NCI-H524 treated with DMSO at 0.1 percent for 48 hours (cell line): ENCODE measurements around the gene RPS19.
"Not testable (repeated sequence)": the region's sequence is repeated elsewhere in the genome, so short reads cannot be mapped to it uniquely, and the experiment has no call there.

ENCODE experiments used
- DNase-seq: peaks from one replicate; lab custom pipeline; 2025; lab: John Stamatoyannopoulos, UW

Gene RPS19

DNA sequence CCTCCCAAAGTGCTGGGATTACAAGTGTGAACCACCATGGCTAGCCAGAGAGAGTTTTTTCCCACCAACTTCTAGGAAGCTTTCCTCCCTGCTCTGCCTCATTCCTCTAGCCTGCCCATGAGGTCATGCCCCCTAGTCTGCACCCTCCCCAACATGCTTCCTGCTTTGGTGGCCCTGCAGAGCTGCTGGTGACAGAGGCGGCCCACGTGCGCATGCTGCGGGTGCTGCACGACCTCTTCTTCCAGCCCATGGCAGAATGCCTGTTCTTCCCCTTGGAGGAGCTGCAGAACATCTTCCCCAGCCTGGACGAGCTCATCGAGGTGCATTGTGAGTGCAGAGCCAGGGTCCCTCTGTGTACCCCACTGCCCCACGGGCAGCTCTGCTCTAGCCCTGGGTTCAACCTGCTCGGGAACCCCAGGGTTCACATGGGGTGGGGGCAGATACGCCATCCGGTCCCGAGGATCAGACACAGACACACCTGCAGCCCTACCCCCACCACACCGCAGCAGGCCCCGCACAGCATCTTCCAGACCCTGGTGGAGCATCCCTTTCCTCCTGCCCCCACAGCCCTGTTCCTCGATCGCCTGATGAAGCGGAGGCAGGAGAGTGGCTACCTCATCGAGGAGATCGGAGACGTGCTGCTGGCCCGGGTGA is 41.8 kb downstream of the RPS19 start:
- no peak for DNase-seq

DNA sequence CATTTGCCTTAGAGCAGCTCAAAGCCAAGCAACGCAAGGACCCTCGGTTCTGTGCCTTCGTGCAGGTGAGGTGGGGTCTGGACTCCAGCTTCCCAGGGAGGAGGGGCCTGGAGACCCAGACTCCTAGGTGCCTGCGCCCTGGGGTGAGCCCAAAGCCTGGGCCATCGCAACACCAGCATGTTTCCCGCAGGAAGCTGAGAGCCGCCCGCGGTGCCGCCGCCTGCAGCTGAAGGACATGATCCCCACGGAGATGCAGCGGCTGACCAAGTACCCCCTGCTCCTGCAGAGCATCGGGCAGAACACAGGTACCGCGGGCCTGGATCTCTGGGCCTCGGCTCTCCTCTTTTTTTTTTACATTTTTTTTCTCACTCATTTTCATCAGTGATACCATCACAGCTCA is 42.5 kb downstream of the RPS19 start:
- DNase-seq, result no peak

DNA sequence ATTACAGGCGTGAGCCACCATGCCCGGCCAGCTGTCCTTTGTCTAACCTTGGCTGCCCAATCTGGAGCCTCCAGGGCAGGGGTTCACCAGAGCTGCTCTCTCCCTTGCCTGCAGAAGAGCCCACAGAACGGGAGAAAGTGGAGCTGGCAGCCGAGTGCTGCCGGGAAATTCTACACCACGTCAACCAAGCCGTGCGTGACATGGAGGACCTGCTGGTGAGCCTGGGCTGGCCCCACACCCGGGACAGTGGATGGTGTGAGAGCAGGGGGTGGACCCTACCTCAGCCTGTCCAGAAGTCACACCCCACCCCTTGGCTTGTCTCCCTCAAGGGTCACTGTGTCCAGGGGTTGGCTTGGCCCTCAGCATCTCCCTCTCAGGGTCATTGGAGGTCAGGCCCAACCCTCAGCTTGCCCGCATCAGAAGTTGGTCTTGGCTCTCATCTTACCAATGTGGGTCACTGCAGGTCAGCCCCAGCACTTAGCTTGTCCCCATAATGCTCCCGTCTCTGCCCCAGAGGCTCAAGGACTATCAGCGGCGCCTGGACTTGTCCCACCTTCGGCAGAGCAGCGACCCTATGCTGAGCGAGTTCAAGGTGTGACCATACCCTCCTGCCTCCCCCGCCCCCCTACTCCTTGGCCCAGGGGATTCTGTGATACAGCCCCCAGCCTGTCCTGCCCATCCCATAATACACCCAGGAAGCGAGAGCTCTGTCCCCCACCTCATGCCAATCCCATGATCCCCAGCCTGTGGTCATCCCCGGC is 43.3 kb downstream of the RPS19 start:
- no peak for DNase-seq

DNA sequence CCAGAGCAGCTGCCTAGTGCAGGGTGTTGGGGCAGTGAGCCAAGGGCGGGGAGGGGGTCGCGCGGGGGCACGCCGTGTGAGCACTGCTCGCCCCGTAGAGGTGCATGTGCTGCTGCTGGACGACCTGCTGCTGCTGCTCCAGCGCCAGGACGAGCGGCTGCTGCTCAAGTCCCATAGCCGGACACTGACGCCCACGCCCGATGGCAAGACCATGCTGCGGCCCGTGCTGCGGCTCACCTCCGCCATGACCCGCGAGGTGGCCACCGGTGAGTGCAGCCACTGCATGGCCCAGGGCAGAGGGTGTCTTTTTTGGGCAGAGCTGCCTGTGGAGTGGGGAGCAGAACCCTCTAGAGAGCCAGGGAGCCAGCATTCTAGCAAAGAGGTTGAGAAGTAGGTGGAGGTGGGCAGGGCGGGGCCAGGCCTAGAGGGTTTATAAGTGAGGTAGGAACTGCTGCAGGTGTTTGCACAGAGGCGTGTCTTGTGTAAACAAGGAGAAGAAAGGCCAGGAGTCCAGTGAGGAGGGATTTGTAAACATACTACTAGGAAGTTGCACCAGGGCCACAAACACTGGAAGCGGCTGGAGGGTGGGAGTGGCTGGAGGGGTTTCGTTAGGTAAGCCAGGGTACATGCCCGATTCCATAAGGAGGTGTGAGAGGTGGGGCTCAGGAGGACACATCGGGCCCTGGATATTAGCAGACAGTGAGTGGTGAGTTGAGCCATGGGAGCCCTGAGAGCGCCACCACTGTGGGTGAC is 44.2 kb downstream of the RPS19 start:
- no peak for DNase-seq

DNA sequence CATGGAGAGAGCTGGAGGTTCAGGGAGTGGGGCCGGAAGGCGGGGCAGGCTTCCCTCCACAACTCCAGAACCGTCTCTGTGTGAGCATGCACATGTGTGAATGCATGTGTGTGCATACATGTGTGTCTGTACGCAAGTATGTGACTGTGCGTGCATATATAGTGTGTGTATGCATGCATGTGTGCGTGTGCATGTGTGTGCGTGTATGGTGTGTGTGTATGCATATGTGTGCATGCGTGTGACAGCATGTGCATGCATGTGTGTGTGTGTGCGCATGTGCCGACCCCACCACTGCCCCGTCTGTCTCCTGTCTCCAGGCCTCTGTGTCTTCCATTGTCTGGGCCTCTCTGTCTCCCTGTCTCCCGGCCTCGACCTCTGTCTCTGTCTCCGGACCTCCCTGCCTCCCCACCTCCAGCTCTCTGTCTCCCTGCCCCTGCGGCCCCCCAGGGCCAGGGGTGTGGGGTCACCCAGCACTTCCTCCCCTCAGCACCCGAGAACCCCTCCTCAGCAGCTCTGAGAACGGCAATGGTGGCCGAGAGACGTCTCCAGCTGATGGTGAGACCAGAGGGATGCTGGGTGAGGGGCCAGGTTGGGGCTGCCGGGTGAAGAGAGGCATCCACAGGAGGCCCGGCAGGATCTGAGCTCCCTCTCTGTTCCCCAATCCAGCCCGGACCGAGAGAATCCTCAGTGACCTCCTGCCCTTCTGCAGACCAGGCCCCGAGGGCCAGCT is 45.4 kb downstream of the RPS19 start:
- no peak for DNase-seq

- no peak for DNase-seq
Measured at GRCh38 chr19:41906271-41906670, 46.2 kb downstream of the RPS19 start.

DNA sequence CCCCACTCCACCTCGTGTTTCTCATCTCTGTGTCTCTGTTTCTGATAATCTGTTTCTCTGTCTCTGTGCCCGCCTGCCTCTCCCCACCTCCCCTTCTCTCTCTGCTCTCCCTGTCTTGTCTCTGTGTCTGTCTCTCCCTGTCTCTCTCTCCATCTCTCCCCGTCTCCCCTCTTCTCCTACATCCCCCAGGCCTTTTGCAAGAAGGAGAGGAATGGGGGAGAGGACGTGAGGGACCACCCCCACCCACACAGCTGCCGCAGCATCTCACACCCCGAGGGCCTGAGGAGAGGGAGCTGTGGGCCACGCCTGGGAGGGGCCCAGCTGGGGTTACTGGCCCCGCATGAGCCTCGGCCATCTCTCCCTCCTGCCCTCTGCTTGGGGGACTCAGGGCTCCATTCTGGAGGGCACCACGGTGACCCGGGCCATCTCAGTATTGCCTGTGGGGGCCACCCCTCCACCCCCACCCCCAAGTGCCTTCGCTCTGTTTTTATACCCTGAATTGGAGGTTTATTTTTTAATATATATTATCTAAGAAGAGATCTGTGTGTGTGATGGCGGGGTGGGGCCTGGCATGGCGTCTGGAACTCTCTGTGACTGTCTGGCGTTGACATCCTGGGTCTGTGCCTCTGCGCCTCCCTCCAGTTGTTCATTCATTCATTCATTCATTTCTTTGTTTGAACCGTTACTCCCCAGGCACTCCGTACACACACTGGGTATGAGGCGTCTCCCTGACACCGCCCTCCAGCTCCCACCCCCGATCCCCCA is 47.0 kb downstream of the RPS19 start:
- DNase-seq, result no peak

- no peak for DNase-seq
Measured at GRCh38 chr19:41907994-41908615, 48.0 kb downstream of the RPS19 start.

DNA sequence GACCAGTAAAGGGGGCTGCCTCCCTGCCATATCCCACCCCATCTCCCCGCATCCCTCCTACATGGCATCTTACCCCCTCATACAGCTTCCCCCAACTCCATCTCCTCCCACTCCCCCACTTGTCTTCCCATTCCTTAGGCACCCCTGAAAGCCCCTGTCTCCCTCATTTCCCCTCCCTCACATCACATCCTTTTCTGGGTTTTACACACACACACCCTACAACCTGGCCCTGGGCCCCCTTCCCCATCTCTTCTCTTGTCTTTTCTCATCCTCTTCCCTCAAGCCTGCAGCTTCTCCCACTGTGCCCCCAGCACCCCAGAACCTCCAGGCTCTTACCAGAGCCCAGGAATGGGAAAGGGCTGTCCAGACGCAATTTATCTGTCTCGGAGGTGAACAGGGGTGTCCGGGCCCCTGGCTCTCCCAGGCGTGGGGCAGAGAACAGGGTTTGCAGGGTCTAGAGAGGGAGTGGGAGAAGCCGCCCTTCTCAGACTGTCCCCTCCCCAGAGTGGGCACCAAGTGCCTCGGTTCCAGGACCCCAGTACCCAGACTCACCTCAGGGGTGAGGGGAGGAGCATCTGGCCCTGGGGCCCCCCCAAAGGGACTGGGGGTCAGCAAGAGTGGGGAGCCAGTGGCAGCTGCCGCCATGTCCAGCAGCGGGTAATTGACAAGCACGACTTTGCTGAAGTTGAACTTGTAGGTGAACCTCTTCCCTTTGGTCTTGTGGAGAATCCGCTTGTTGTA is 48.8 kb downstream of the RPS19 start:
- no peak for DNase-seq

- DNase-seq, result no peak
Measured at GRCh38 chr19:41909706-41910105, 49.7 kb downstream of the RPS19 start.

GRCh38 chr19:41910240-41910991 is 50.4 kb downstream of the RPS19 start:
- no peak for DNase-seq

GRCh38 chr19:41910992-41911888 is 51.2 kb downstream of the RPS19 start:
- DNase-seq, result no peak

DNA sequence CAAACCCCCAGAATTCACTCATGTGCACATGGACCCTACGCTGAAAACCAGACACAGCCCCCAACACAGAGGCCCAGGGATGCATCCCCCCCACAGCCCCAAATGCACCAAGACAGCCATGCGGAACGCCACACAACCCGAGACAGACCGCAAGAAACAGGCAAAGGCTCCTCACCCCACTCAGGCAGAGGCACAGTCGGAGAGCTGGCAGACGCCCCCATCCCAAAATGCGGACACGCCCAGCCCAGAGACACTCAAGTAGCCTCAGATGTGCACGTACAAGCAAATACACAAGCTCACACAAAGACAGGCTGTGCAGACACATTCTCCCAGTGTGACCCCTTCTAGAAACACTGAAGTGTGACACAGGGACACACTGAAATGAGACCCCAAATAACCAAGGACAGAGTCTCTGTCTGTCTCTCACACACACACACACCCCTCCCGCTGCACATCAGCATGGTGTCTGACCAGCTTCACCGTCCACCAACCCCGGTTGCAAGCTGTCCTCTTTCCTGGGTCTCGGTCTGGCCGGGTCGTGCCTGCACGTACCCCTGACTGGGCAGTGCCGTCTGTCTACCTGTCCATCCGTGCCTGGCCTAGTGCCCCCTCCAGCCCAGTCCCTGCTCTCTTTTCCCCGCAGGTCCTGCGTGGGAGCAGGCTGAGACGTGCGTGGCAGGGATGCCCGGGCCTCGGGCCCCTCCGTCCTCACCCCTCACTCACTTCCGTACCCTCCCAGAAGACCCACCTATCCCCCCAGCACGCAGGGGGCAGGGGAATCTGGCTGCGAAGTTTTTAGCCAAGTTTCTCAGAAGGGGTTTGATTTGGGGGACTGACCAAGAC is 52.1 kb downstream of the RPS19 start:
- DNase-seq, result no peak

DNA sequence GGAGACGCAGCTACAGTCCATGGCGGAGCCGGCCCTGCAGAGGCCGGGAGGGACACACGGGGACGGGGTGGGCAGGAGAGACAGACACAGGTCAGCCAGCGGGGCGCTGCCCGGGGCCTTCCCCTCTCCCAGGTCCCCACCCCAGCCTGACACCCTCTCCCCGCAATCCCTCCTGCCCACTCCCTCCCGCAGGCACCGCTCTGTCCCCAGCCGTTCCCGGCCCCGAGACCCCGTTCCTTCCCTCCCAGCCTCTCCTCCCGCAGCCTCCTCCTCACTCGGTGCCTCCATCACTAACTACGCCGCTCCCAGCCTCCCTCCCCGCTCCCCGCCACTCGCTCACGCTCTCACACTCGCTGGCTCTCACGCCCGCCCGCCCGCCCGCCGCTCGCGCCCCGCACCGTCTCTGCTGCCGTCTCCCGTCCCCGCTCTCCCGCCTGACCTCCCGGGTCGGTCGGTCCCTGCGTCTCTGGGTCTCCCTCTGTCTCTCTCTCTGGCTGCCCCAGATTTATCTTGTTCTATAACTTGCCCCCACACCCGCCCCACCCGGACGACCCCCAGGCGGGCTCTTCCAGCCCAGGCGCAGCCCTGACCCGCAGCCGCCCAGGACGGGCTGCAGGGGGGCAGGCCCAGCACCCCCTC is 53.0 kb downstream of the RPS19 start:
- DNase-seq, result no peak

DNA sequence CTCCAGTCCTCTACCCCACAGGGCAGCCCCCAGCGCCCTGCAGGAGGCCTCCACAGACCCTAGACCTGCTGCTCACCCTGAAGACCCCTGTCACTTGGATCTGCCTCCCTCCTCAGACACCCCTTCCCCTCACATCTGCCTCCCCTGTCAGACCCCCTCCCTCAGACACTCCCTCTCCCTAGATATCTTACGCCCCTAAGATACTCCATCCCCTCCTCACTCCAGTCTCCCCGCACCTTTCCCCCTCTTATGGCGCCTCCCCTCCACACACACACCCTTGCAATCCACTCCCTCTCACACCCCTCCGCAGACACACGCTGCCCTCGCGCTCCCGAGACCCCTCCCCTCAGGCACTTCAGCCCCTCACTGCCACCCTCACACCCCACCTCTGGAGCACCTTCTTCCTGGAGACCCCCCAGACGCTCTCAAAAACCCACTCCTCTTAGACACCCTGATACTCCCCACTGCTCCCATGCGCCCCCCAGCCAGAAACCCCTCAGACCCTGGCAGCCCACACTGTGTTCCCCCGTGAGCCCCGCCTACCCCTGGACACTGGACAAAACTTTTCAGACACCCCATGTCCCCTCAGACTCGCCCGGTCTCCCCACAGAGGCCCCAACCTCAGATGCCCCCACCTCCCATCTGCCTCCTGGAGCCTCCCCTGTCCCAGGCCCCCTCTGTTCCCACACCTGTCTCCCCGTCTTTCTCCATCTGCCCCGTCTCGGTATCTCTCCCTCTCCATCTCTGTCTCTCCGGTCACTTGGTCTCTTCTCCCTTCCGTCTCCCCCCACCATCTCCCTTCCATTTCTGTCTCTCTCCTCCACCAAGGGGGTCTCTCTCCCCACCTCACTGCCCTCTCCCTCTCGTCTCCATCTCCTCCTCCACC is 53.7 kb downstream of the RPS19 start:
- DNase-seq, result no peak

DNA sequence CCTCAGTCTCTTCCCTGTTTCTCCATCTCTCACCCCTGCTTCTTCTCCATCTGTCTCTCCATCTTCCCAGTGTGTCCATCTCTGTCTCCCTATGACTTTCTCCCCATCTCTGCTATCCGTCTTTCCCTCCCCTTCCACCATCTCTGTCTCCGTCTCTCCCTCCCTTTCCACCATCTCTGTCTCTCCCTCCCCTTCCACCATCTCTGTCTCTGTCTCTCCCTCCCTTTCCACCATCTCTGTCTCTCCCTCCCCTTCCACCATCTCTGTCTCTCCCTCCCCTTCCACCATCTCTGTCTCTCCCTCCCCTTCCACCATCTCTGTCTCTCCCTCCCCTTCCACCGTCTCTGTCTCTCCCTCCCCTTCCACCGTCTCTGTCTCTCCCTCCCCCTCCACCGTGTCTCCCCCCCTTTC is 54.4 kb downstream of the RPS19 start:
- DNase-seq, result not testable (repeated sequence)
